Measurements from ENCODE around the gene LDAH. TPM values are rescaled to one million over a fixed set of nuclear protein-coding genes. Genes with fewer than 3 reads are reported as not detected.
A peak's percentile ranks its signal among the peaks of the same experiment; 100 is the strongest.

Gene LDAH
- total RNA-seq, 2 donors from 2014 or later, result 6.6 to 9.0 TPM

DNA sequence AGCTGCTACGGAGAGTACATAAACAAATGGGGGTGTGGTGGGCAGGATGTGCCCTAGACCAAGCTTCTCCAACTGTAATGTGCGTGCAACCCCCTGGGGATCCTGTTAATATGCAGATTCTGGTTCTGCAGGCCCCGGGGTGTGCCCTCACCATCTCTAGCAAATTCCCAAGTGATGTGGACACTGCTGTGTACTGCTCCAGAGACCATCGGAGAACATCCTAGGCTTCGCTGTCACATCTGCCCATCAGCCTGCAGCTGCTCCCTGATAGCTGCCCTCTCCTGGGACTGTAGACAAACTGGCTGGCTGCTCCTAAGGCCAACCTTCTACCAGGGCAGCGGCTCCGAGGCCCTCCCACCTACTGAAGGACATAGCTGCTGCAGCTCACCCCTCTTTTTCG is 175.2 kb downstream of the LDAH start:
- intact Hi-C loops (cut with DNase I), result no loop called here
- ATAC-seq (no peak), DNase-seq (no peak)

- ATAC-seq (no peak), DNase-seq (no peak)
- intact Hi-C loops (cut with DNase I), result no loop called here
Observed at GRCh38 chr2:20647211-20647610, 175.7 kb downstream of the LDAH start.

DNA sequence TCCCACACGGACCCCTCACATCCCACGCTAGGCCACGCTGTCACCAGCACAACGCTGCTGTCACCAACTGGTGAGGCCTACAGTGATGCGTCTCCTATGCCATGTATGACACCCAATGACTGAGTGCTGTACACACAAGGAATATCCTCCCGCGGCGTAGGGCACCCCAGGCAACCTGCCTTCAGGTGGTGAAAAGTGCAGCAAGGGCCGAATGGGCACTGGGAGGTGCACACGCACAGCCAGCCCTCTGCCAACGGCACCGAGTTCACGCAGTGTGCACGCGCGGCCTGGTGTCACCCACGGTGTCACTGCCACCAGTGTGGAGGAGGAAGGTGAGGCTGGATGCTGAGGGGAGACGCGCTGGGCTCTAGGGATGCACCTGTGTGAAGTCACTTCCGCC is 176.5 kb downstream of the LDAH start:
- intact Hi-C loops (cut with DNase I), result no loop called here
- DNase-seq (no peak), ATAC-seq (no peak)

DNA sequence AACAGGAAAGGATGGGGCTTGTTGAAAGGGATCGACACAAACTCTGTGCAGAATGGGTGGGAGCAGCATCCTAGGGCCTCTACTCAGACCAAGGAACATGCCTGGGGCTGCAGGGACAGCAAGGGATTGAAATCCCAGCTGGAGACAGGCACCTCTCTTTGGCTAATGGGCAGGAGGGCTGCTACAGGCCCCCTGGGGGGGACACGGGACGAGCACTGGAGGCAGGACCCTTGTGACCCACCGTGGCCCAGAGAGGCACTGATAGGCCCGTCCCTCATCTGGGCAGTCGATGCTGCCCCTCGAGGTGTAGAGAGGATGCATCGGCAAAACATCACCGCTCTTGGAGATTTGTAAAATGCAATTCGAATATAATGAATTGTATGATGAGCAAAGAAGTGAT is 177.1 kb downstream of the LDAH start:
- DNase-seq (no peak), ATAC-seq (no peak)
- intact Hi-C loops (cut with DNase I), result no loop called here

DNA sequence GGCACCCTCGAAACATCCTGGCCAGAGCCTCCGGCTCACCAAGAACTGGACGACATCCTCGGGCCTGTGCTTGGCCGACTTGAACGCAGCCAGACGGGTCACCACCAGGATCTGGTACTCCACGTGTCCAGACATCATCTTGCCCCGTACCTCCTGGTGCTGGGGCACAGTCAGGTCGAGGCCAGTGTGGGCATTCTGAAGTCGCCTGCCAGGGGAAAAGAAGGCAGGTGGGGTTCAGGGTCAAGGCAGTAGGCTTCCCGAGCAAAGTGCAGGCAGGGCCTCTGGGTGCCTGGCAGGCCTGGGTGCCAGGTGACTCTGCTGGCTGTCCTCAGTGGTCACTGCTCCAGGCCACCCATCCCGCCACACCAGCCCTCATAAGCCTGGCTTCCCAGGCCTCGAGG is 177.6 kb downstream of the LDAH start:
- intact Hi-C loops (cut with DNase I), result no loop called here
- DNase-seq, result no peak
- ATAC-seq, result no peak

- intact Hi-C loops (cut with DNase I), result loop anchor here in 1 of 2 donors (5.0 kb wide), 1 partner anchor 197 kb away; the partner anchor contains the start of gene RHOB
- ATAC-seq, result no peak
- DNase-seq, result no peak
Observed at GRCh38 chr2:20643826-20644225, 179.1 kb downstream of the LDAH start.

GRCh38 chr2:20643060-20643459 is 179.8 kb downstream of the LDAH start:
- no peak for ATAC-seq
- intact Hi-C loops (cut with DNase I), result loop anchor here in 1 of 2 donors (5.0 kb wide), 1 partner anchor 196 kb away; the partner anchor contains the start of gene RHOB
- no peak for DNase-seq

DNA sequence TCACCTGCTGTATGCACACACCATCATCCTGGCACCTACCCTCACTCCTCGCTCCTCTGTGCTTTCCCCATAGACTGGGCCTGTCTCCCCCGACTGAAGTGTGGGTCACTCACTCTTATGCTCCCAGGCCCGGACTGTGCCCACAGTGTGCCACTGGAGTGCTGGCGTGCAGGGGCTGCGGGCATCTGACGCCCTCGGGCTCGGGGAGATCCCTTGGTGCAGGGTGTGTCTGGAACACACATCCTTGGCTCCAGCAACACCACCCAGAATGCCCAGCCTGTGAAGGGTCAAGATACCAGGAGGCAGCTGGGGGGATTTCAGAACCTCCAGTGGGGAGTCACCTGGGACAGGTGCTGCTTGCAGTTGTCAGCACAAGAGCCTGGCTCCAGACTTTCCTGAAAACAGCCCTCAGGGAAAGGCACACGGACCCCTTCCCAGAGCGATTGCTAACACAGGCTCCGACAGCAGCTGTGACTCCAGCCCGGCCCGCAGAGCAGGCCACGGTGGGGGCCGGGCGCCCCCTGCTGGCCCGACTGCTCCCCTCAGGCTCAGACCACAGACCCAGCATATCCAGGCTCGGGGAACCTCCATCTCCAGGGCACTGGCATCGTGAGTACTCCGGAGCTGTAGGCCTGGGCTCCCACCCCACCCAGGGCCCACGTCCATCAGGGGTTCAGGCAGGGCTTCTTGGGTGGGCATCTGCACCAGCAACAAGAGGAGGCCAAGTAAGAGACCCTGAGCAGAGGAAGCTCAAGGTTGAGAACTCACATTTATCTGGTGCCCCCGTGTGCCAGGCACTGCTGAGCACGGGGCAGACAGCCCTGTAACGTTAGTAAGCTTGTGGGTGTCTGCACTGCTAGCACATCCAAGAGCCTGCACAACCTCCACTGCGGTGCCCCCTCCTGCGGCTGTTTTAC is 180.6 kb downstream of the LDAH start:
- DNase-seq, result peak; percentile 86
- intact Hi-C loops (cut with DNase I), result loop anchor here in 1 of 2 donors (5.0 kb wide), 1 partner anchor 195 kb away; the partner anchor contains the start of gene RHOB
- peak; percentile 87 to 94 for ATAC-seq

DNA sequence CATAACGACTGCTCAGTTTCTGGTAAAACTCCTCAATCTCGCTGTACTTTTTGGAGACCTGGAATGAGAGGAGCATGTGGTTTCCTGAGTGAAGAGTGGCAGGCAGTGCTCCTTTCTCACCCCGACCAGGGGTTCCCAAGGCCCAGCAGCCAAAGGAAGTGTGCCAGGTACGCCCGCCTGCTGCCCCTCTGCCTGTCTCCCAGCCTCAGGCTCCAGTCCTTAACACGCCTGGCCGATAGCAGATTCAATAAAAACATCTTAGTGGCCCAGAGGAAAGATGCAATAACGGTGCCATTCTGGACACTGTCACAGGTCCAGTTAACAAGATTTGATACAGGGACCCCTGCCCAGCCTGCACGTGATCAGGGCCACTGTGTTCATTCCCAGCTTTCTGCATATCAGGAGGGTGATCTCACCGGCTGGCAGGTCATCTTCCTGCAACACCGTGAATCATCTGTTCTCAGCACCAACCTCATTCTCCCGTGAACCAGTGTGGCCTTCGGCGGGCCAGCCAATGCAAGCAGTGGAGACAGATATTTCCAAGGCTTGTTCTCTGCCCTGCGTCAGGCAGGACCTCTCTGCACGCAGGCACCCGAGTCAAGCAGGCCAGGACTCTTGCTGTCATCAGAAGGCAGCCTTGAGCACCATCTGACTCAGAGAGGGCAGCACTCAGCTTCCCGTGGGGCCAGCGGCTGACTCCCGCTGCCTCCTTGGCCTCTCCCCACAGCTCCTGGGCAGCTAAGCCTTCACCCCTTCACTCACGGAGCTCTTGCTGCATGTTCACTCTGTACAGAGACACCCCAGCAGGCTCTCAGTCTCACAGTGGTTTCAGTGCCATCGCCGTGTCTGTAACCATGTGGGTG is 181.5 kb downstream of the LDAH start:
- ATAC-seq, result peak; percentile 6 to 44
- intact Hi-C loops (cut with DNase I), result loop anchor here in 1 of 2 donors (5.0 kb wide), 1 partner anchor 194 kb away; the partner anchor contains the start of gene RHOB
- peak; percentile 67 for DNase-seq

DNA sequence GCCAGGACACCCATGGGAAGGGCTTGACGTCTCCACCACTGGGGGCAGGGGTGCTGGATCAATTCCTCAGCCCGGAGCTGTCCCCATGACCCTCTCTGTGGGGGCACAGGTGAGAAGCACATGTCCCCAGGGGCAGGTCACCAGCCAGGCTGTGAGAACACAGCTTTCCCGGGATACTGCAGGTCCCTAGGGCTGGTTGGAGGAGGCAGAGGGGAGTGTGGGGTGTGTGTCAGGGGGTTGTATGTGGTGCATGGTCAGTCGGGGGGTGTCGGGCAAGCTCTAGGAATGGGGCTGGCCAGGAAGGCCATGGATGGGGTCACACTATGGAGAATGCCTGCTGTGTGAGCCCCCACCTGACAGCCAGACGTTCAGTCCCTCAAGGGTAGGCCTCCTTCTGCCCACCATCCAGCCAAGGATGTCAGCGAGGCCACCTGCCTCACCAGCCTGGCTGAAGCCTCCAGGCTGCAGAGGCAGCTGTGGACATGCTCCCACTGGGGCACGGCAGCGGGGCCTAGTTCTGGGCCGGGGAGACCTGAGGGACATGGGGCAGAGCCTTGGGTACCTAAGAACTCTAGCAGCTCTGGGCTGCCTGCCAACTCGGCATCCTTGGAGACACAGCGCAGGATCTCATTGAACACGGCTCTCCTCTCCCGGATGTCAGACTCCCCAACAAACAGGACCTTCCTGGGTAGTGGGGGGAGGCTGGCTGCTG is 182.3 kb downstream of the LDAH start:
- intact Hi-C loops (cut with DNase I), result loop anchor here in 1 of 2 donors (5.0 kb wide), 1 partner anchor 193 kb away; the partner anchor contains the start of gene RHOB
- ATAC-seq, result no peak
- no peak for DNase-seq

DNA sequence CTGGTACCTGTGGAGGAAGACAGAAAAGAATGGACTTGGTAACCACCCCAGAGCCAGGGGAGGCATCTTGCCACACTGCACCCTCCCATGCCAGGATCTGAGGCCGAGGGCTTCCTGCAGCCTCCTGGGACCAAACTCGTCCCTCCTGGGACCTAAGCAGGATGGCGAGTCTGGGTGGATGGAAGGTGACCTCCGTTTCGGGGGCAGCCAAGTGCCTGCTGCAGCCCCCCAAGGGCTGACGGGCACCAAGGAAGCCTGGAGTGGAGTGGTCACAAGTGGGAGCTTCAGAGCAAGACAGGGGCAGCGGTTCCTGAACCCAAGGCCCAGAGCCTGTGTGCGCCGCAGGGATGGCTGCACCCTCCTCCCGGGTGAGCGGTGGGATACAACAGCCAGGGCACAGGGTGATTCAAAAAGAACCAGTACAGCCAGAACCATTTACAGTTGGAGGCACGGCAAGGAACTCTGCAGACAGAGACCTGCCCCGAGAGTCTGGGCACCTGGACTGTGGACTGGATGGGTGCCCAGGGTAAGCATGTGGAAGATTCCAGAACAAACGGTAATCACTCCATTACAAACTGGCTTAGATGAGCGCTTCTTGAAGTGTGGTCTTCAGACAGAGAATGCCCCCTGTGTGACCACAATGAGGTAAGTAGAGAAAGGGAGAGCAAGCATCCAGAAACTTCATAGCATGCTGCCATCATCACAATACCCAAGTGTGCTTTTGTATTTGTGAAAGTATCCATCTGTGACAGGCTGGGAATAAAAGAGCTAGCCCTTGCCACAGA is 184.1 kb downstream of the LDAH start:
- DNase-seq (no peak), ATAC-seq (no peak)
- intact Hi-C loops (cut with DNase I), result no loop called here

- no peak for DNase-seq
- intact Hi-C loops (cut with DNase I), result no loop called here
Observed at GRCh38 chr2:20638014-20638413, 184.9 kb downstream of the LDAH start.

GRCh38 chr2:20637147-20637546 is 185.8 kb downstream of the LDAH start:
- ATAC-seq, result peak; percentile 42 to 65
- peak; percentile 73 for DNase-seq
- intact Hi-C loops (cut with DNase I), result no loop called here

More at GRCh38 chr2:20638014-20638413, 184.9 kb downstream of the LDAH start:
- ATAC-seq, result no peak

DNA sequence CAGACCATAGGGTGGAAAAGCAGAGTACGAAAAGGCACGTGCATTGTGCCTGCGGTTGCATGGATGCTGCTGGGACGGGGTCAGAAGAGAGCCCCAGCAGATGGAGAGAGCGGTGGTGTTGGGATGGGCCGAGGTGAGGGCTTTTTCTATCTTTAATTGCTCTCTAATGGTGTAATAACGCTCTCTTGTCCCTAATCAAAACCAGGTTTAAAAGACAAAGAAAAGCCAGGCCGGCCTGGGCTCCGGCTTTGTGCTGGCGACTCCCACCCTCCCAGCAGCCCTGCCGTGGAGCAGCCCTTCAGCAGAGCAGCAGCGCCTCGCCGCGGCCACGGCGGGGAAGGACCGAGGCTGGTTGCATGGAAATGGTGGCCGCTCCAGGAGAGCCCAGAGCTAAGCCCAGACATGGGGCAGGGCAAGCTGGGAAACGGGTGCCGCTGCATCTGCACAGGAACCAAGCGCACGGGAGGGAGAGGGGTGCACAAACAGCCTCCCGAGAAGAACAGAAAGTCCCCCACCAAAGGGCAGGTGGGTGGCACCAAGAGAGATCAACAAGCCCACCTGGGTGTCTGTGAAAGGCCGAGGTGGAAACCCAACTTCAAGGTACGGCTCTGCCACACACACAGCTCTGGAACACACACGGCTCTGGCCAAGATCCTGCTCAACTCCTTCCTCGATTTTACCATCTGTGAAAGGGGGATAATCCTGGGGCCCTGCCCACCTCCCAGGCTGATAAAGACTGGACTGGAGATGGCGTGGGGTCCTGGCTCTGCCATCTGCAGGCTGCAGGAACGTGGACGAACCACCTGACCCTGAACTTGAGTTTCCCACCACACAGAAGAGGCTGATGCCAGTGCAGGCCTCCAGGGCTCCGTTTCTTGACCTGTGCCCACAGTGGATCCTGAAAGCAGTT is 187.0 kb downstream of the LDAH start:
- intact Hi-C loops (cut with DNase I), result loop anchor here in 1 of 2 donors (2.0 kb wide), 1 partner anchor 191 kb away; no protein-coding TSS in a partner anchor
- peak; percentile 88 for DNase-seq
- peak; percentile 81 to 86 for ATAC-seq

GRCh38 chr2:20635113-20635510 is 187.8 kb downstream of the LDAH start:
- DNase-seq, result no peak
- intact Hi-C loops (cut with DNase I), result loop anchor here in 1 of 2 donors (2.0 kb wide), 1 partner anchor 190 kb away; no protein-coding TSS in a partner anchor

DNA sequence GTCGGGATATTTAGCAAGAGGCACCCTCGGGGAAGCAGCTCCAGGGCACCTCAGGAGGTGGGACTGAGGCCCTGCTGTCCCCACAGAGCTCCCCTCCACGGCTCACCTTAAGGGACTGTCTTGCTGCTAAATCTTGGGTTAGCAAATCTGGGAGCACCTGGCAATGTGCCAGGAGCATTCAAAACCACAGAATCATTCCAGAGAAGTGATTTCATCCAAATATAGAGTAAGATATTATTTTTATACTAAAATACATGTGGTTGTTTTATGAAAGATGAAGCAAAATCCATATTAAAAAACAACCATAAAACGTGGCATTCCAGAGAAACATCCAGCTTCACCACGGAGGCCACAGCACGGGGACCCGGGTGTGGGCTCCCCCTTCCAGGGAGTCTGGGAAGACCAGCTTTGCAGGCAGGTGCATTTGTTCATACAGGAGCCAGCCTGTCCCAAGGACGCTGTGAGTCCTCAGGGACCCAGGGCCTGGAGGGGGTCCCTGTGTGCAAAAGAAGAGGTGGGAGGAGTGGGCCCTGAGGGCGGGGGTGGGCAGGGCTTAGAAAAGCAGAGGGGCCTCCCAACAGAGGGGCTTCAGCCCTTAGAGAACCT is 188.3 kb downstream of the LDAH start:
- DNase-seq, result no peak
- intact Hi-C loops (cut with DNase I), result loop anchor here in 1 of 2 donors (2.0 kb wide), 1 partner anchor 190 kb away; no protein-coding TSS in a partner anchor
- no peak for ATAC-seq

More at GRCh38 chr2:20635113-20635510, 187.8 kb downstream of the LDAH start:
- ATAC-seq, result no peak
